HL-60 (cell line): ENCODE data around the gene FAS.
"Not testable (repeated sequence)": the region's sequence is repeated elsewhere in the genome, so short reads cannot be mapped to it uniquely, and the experiment has no call there.

Experiments
- DNase-seq, 2 experiments: peaks; one replicate each; pipeline ENCODE4 v3.0.0-alpha.2; 2010 to 2020; ENCODE audit warnings: low read depth in 1 of 2, low spot score in 1 of 2
- H3K27ac ChIP-seq: fragments of 250-450 bp; sonication (Bioruptor Pico); replicated peaks from 2 replicates; pipeline ENCODE4 v1.5.1; 2020; ENCODE audit warnings: mild to moderate bottlenecking, moderate library complexity
- H3K27me3 ChIP-seq: fragments of 250-450 bp; sonication (Bioruptor Pico); 2 replicates; pipeline ENCODE4 v1.5.1; 2021; ENCODE audit warnings: mild to moderate bottlenecking, moderate library complexity; ENCODE audit not compliant: insufficient read depth, poor library complexity, severe bottlenecking
- H3K4me3 ChIP-seq: replicated peaks from 2 replicates; pipeline ENCODE4 v1.5.1; 2011; ENCODE audit warnings: mild to moderate bottlenecking, control low read depth, low read length; ENCODE audit not compliant: insufficient read depth
- GABPA ChIP-seq: IDR thresholded peaks from 2 replicates; pipeline ENCODE4 v1.6.1; 2012; ENCODE audit warnings: low read depth
- POLR2AphosphoS5 ChIP-seq: IDR thresholded peaks from 2 replicates; pipeline ENCODE4 v1.6.1; 2012; ENCODE audit warnings: low read depth
- SPI1 ChIP-seq: IDR thresholded peaks from 2 replicates; pipeline ENCODE4 v1.6.1; 2012; ENCODE audit warnings: low read depth, mild to moderate bottlenecking, borderline replicate concordance
- TF ChIP-seq, protein P1 (sequence below): IDR thresholded peaks from 2 replicates; pipeline ENCODE4 v1.6.1; 2012; ENCODE audit warnings: low read depth; ENCODE audit not compliant: insufficient replicate concordance
- TF ChIP-seq, protein P2 (sequence below): IDR thresholded peaks from one replicate; pipeline ENCODE4 v1.5.1; 2011; ENCODE audit warnings: low read length, control low read depth, inconsistent platforms; ENCODE audit not compliant: insufficient read depth

The FAS gene

DNA sequence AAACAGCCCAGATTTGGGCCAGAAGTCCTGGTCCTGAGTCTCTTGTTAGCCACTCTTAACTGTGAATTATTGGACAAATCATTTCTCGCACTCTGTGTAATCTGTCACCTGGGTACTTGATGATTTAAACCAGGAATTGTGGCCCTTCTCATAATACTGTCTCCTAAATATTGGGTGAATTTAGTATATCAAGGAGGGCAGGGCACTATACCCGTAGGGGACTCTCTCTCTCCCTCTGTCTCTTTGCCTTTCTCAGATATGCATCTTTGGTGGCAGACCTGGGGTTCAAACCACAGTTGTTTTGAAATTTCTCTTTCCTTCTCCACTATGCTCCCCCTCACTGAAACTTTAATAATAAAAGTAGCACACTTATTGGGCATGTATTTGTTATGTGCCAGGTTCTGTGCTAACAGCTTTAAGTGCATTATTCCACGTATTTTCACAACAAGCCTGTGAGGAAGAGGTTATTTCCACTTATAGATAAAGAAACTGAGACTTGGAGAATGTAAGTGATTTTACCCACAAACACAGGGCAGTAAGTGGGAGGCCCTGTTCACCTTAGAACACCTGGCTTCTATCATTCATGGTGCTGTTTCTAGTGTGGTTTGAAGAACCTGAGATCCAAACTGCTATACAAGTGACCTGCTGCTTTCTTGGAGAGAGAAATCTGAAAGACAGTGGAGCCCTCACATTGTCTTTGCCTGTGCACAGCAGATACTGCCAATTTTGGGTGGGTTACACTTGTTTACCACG is 11.8 kb downstream of the FAS start:
- H3K27ac ChIP-seq: no peak overlapping the region
- no peak for DNase-seq
- no peak overlapping the region for H3K4me3 ChIP-seq
- no peaks in the 10 kb centered on the region for H3K27me3 ChIP-seq
- TF ChIP-seq, protein P1, sequence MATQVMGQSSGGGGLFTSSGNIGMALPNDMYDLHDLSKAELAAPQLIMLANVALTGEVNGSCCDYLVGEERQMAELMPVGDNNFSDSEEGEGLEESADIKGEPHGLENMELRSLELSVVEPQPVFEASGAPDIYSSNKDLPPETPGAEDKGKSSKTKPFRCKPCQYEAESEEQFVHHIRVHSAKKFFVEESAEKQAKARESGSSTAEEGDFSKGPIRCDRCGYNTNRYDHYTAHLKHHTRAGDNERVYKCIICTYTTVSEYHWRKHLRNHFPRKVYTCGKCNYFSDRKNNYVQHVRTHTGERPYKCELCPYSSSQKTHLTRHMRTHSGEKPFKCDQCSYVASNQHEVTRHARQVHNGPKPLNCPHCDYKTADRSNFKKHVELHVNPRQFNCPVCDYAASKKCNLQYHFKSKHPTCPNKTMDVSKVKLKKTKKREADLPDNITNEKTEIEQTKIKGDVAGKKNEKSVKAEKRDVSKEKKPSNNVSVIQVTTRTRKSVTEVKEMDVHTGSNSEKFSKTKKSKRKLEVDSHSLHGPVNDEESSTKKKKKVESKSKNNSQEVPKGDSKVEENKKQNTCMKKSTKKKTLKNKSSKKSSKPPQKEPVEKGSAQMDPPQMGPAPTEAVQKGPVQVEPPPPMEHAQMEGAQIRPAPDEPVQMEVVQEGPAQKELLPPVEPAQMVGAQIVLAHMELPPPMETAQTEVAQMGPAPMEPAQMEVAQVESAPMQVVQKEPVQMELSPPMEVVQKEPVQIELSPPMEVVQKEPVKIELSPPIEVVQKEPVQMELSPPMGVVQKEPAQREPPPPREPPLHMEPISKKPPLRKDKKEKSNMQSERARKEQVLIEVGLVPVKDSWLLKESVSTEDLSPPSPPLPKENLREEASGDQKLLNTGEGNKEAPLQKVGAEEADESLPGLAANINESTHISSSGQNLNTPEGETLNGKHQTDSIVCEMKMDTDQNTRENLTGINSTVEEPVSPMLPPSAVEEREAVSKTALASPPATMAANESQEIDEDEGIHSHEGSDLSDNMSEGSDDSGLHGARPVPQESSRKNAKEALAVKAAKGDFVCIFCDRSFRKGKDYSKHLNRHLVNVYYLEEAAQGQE: no peak

DNA sequence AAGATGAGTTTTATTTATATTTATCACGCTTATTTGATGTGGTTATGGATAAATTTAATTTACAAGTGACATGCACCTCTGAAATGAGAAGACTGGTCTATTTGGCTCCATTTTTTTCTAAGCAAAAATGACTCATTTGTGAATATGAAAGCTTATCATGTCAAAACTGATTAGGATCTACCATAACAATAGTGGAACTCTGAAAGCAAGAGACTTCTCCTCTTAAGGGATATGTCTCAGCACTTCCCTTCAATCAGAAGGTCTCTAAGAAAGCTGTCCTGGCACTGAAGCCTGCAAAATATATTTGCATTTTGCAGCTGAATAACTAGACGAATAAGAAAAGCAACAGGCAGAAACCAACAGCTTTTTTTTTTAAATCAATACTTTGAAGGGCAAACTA is 12.7 kb downstream of the FAS start:
- H3K27ac ChIP-seq: no peak overlapping the region
- no peak for DNase-seq
- no peak overlapping the region for H3K4me3 ChIP-seq
- TF ChIP-seq, protein P2, sequence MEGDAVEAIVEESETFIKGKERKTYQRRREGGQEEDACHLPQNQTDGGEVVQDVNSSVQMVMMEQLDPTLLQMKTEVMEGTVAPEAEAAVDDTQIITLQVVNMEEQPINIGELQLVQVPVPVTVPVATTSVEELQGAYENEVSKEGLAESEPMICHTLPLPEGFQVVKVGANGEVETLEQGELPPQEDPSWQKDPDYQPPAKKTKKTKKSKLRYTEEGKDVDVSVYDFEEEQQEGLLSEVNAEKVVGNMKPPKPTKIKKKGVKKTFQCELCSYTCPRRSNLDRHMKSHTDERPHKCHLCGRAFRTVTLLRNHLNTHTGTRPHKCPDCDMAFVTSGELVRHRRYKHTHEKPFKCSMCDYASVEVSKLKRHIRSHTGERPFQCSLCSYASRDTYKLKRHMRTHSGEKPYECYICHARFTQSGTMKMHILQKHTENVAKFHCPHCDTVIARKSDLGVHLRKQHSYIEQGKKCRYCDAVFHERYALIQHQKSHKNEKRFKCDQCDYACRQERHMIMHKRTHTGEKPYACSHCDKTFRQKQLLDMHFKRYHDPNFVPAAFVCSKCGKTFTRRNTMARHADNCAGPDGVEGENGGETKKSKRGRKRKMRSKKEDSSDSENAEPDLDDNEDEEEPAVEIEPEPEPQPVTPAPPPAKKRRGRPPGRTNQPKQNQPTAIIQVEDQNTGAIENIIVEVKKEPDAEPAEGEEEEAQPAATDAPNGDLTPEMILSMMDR: no peak
- TF ChIP-seq, protein P1: no peak
- TF ChIP-seq SPI1 (no peak), POLR2AphosphoS5 (no peak), GABPA (no peak)
- H3K27me3 ChIP-seq: no peaks in the 10 kb centered on the region

DNA sequence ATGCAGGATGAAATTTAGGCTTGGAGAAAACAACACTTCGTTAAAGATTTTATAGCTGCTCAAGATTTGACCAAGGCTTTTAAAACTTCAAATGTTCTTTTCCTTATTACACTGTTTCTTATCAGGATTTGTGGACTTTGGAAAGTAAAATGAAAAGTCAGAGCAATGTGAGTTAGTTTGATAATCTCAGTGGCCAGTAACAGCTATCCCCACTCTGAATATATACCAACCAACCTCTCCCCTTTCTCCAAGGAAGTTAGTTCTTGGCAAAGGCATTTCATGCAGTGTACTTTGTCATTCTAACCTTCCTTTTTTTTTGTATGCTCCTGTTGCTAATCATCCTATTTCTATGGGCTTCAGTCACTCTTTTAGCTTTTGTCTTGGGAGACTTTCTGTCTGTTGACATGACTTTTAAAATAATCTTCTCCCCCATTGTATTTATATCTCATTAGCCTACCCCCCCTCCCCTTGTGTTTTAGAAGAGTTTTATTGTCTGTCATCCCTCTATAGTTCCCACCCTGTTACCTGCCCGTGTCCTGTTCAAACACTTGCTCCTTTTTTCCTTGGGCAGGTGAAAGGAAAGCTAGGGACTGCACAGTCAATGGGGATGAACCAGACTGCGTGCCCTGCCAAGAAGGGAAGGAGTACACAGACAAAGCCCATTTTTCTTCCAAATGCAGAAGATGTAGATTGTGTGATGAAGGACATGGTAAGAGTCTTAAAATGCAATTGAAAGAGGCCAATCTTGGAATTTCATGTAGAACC is 16.7 kb downstream of the FAS start:
- no peak for DNase-seq
- Histone ChIP-seq H3K27ac (no peak overlapping the region), H3K4me3 (no peak overlapping the region), H3K27me3 (no peaks in the 10 kb centered on the region)
- TF ChIP-seq POLR2AphosphoS5 (no peak), GABPA (no peak), SPI1 (no peak)
- TF ChIP-seq, protein P1: no peak
- TF ChIP-seq, protein P2: no peak

DNA sequence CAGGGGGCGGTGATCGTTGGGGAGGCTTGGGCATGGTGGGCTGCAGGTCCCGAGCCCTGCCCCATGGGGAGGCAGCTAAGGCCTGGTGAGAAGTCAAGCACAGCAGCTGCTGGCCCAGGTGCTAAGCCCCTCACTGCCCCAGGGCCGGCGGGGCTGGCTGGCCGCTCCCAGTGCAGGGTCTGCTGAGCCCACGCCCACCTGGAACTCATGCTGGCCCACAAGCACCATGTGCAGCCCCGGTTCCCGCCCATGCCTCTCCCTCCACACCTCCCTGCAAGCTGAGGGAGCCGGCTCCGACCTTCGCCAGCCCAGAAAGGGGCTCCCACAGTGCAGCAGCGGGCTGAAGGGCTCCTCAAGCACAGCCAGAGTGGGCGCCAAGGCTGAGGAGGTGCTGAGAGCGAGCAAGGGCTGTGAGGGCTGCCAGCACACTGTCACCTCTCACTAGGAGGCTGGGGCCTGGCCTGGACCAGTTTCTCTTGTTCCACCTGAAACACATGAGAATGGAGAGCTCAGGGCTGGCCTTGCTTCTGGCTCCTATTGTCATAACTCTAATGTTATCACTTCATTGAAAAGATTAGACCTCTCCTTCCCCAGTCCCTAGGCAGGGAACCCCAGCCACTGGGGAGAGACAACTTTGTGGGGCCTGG is 28.2 kb downstream of the FAS start:
- not testable (repeated sequence) for DNase-seq, H3K4me3 ChIP-seq, H3K27ac ChIP-seq, H3K27me3 ChIP-seq
